Measurements from ENCODE around the gene CLRN3.

The CLRN3 gene

GRCh38 chr10:127925471-127926207 lies 32.9 kb upstream of the CLRN3 start:
- TF ChIP-seq ZNF624 (tag by site-specific recombination; IDR thresholded peaks at IDR 0.05) (no peak), ZIC2 (tag by site-specific recombination; IDR thresholded peaks at IDR 0.05) (no peak), WT1 (tag by site-specific recombination; IDR thresholded peaks at IDR 0.05) (no peak), ZNF747 (tag by site-specific recombination; IDR thresholded peaks at IDR 0.05) (no peak), ZBTB21 (tag by site-specific recombination; IDR thresholded peaks at IDR 0.05) (no peak)
- ChIA-PET POLR2A (no interaction called here), CTCF (interaction anchor here (0.9 to 1.8 kb wide), 3 partner anchors 19 to 226 kb away, joined by 4 to 7 read pairs (median 4); partner anchors contain the start of gene PTPRE)
- Histone ChIP-seq H3K4me1 (ENCODE audit: control insufficient read depth, insufficient read depth, low read length) (peaks cover 3% of the 10 kb centered on the region; the same call in 1 of the 2 replicates), H3K9me3 (ENCODE audit: control insufficient read depth, insufficient read depth, low read depth, low read length) (no peaks in the 10 kb centered on the region), H3K36me3 (ENCODE audit: control insufficient read depth in 2 of 2, insufficient read depth in 1 of 2, low read length in 2 of 2) (no peaks in the 10 kb centered on the region), H3K4me3 (ENCODE audit: low read depth, low read length) (no peak overlapping the region), H3K27ac (ENCODE audit: extremely low read depth, low read depth, low read length) (no peak overlapping the region)

GRCh38 chr10:127923646-127924045 lies 30.9 kb upstream of the CLRN3 start:
- H3K36me3 ChIP-seq (ENCODE audit: control insufficient read depth in 2 of 2, insufficient read depth in 1 of 2, low read length in 2 of 2), result no peaks in the 10 kb centered on the region
- H3K4me1 ChIP-seq (ENCODE audit: control insufficient read depth, insufficient read depth, low read length), result peaks cover 3% of the 10 kb centered on the region; the same call in 1 of the 2 replicates
- no peak overlapping the region for H3K27ac ChIP-seq (ENCODE audit: extremely low read depth, low read depth, low read length)
- H3K4me3 ChIP-seq (ENCODE audit: low read depth, low read length), result no peak overlapping the region
- CTCF ChIA-PET, result interaction anchor here (1.8 kb wide), 1 partner anchor 17 kb away, joined by 7 read pairs; the partner anchor contains the start of gene PTPRE
- H3K9me3 ChIP-seq (ENCODE audit: control insufficient read depth, insufficient read depth, low read depth, low read length), result no peaks in the 10 kb centered on the region
- POLR2A ChIA-PET, result no interaction called here
- no peak for TF ChIP-seq PRDM2 (tag by site-specific recombination; IDR thresholded peaks at IDR 0.05; ENCODE audit: borderline replicate concordance)
- no peak for TF ChIP-seq ZNF518A (tag by site-specific recombination; conservative IDR thresholded peaks at IDR 0.05; ENCODE audit: low read depth)
- TF ChIP-seq ZNF629 (tag by site-specific recombination; IDR thresholded peaks at IDR 0.05), result no peak
- TF ChIP-seq ZNF776 (tag by site-specific recombination; IDR thresholded peaks at IDR 0.05; ENCODE audit: borderline replicate concordance), result no peak
- no peak for TF ChIP-seq ZNF548 (tag by site-specific recombination; IDR thresholded peaks at IDR 0.05)
- TF ChIP-seq INSM2 (tag by site-specific recombination; IDR thresholded peaks at IDR 0.05), result no peak
- TF ChIP-seq ZEB2 (tag by site-specific recombination; IDR thresholded peaks at IDR 0.05), result no peak
- TF ChIP-seq ZNF214 (tag by site-specific recombination; IDR thresholded peaks at IDR 0.05; ENCODE audit: borderline replicate concordance), result no peak
- no peak for TF ChIP-seq ZNF837 (tag by site-specific recombination; IDR thresholded peaks at IDR 0.05)
- no peak for TF ChIP-seq ZNF266 (tag by site-specific recombination; IDR thresholded peaks at IDR 0.05; ENCODE audit: low read depth)
- TF ChIP-seq ZNF768 (tag by site-specific recombination; IDR thresholded peaks at IDR 0.05), result no peak
- TF ChIP-seq ZNF391 (tag by site-specific recombination; IDR thresholded peaks at IDR 0.05; ENCODE audit: borderline replicate concordance, low read depth), result no peak
- no peak for TF ChIP-seq ZNF292 (tag by site-specific recombination; IDR thresholded peaks at IDR 0.05; ENCODE audit: borderline replicate concordance, low read depth)
- TF ChIP-seq ZNF549 (tag by site-specific recombination; IDR thresholded peaks at IDR 0.05), result no peak
- no peak for TF ChIP-seq ZNF692 (tag by site-specific recombination; IDR thresholded peaks at IDR 0.05)

Data from HEK293 (cell line).